HG02884 (cell line): ENCODE measurements around the gene NUMBL.
"Not testable (repeated sequence)": the region's sequence is repeated elsewhere in the genome, so short reads cannot be mapped to it uniquely, and the experiment has no call there.

Experiments used
- ATAC-seq: cut with Tn5 transposase; IDR thresholded peaks from one replicate; pipeline ENCODE4 v1.9.1; 2021; ENCODE audit warnings: mild to moderate bottlenecking, moderate library complexity; ENCODE audit not compliant: unreplicated experiment

Gene NUMBL

GRCh38 chr19:40668991-40669614 is 21.3 kb downstream of the NUMBL start:
- no peak for ATAC-seq

DNA sequence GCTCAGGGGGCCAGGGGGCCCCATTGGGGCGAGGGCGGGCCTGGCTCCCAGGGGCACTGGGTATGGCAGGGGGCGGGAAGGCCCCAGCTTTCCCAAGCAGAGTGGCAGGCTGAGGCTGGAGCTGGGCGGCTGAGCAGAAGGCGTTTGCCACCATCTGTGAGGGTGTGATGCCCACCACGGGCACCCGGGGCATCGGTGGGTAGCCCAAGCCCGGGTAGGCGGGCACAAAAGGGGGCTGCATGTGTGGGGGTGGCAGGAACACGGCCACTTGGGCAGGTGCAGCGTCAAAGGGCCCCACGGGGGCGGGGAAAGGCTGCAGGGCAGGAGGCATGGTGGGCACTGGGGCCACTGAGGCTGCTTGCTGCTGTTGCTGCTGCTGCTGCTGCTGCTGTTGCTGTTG is 22.8 kb downstream of the NUMBL start:
- ATAC-seq = no peak

DNA sequence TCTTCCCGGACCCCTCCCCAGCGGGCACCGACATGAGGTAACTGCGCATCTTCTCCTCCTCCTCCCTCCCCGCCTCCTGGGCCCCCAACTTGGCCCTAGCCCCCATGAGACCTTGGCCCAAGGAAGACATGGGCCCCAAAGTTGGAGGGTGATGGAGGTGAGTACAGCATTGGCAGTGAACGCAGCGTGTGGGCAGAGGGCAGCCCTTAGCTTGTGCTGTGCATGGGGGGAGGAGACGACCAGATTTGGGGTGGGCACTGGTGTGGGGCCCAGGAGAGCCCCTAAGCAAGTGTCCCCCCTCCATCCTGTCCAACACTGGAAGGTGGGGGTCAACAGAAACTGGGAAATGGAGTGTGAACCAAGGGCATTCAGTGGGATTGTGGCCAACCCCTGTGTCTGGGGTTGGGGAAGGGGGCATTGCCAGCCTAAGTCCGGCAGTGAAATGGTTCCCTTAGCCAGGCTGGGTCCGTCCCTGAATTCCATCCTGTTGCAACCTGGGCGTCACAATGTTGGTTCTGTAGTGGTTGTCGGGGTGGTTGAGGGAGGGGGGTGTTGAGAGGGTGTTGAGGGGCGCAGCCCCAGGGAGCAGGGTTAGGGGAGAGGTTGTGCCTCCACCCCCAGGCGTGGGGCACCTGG is 23.5 kb downstream of the NUMBL start:
- ATAC-seq = no peak

DNA sequence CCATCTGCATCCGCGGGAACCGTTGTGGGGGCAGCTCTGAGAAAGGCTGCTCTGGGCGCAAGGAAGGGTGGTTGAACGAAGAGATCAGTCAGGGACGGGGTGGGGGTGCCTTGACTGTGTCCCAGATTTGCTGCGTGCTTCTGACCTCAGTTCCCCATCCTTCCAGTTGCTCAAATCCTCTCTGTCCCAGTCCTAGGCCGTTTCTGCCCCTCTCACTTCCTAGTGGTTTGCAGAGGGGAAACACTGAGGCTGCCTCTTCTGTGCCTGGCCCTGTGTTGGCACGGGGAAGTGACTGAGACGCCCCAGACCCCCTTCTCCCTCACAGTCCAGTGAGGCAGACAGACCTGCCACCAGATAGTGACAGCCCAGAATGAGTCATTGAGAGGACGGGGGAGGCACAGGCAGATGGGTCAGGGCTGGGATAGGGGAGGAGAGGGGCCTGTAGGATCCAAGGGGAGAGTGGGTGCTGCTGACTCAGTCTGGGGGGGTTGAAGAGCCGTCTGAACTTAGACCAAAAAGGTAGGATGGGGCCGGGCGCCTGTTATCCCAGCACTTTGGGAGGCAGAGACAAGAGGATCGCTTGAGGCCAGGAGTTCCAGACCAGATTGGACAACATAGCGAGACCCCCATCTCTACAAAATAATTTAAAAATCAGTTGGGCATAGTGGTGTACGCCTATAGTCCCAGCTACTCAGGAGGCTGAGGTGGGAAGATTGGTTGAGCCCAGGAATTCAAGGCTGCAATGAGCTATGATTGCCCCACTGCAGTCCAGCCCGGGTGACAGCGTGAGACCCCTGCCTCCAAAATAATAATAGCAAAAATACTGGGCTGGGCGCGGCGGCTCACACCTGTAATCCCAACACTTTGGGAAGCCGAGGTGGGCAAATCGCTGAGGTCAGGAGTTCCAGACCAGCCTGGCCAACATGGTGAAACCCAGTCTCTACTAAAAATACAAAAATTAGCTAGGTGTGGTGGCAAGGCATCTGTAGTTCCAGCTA is 26.5 kb downstream of the NUMBL start:
- ATAC-seq = no peak

DNA sequence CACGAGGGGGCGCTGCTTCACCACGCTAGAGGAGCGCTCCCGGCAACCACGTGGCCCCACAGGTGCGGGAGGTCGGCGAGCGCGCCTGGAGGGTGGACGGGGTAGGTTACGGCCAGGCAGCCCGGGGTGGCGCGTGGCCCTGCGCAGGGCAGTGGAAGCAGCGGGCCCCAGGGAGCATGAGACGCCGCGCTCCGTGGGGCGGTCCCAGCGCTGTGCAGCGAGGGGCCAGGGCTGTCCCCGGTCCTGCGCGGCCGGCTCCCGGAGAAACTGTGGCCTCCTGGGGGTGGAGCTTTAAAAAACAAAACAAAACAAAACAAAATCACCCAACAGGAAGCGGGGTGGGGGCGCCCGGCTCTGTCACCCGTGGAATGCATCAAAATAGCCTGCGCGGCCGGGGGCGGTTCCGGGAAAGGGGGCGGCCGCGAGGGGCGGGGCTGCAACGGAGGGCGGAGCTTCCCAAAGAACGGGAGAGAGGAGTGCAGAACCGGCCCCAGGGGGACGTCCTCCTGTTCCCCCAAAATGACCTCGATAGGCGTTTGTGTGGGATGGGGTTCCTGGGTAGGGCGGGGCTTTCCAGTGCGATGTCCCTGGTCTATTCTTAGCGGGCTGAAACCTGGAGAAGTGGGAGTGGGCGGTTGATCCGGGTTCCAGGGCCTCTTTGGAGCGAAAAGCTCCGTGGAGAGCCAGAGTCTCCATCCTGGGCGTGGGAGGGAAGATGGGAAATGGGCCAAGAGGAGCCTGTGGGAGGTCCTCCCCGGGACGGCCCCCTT is 27.3 kb downstream of the NUMBL start:
- peak; percentile 54 for ATAC-seq

- no peak for ATAC-seq
These were observed 28.8 kb downstream of the NUMBL start for GRCh38 chr19:40661616-40662015.

- ATAC-seq = no peak
These were observed 30.9 kb downstream of the NUMBL start for GRCh38 chr19:40659566-40659965.

- ATAC-seq = no peak
These were observed 31.3 kb downstream of the NUMBL start for GRCh38 chr19:40659116-40659515.

DNA sequence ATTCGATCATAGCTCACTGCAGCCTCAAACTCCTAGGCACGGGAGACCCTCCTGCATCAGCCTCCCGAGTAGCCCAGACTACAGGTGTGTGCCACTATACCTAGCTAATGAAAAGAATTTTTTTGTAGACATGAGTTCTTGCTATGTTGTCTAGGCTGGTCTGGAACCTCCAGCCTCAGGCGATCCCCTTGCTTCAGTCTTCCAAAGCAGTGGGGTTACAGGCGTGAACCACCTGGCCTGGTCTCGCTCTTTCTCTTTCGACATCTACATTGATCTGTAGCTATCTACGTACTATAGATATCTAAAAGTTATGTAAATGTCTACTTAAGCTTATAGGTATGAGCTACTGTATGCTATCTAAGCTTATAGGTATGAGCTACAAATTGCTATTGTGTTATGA is 32.4 kb downstream of the NUMBL start:
- ATAC-seq = no peak

DNA sequence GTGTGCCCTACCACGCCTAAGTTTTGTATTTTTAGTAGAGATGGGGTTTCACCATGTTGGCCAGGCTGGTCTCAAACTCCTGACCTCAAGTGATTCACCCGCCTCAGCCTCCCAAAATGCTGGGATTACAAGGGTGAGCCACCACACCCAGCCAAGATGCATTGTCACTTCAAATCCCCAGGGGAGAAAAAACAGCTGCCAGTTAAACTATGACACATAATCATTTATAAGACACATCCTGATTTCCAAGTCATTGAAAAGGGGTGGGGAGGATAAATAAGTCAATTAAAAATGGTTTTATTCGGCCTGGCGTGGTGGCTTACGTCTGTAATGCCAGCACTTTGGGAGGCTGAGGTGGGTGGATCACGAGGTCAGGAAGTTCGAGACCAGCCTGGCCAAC is 34.8 kb downstream of the NUMBL start:
- not testable (repeated sequence) for ATAC-seq

GRCh38 chr19:40652303-40652702 is 38.1 kb downstream of the NUMBL start:
- ATAC-seq = not testable (repeated sequence)

DNA sequence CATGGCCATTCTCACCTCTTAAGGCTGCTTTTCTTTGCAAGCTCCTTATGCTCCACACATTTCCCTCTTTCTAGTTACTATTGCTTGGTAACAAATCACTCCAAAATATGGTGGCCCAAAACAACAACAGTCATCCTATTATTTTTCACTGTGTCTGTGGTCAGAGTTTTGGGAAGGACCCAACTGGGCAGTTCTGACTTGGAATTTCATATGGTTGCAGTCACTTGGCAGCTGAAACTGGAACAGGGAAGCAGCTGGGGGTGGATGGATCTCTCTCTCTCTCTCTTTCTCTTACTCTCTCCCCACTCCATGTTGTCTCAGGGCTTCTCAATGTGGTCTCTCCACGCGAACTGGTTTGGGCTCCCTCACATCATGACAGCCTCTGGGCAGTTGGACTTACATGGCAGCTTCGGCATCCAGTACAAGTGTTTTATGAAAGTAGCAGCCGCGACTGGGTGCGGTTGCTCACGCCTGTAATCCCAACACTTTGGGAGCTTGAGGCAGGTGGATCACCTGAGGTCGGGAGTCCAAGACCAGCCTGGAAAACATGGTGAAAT is 39.6 kb downstream of the NUMBL start:
- no peak for ATAC-seq

GRCh38 chr19:40649903-40650675 is 40.4 kb downstream of the NUMBL start:
- not testable (repeated sequence) for ATAC-seq

- no peak for ATAC-seq
These were observed 43.7 kb downstream of the NUMBL start for GRCh38 chr19:40646743-40647254.

DNA sequence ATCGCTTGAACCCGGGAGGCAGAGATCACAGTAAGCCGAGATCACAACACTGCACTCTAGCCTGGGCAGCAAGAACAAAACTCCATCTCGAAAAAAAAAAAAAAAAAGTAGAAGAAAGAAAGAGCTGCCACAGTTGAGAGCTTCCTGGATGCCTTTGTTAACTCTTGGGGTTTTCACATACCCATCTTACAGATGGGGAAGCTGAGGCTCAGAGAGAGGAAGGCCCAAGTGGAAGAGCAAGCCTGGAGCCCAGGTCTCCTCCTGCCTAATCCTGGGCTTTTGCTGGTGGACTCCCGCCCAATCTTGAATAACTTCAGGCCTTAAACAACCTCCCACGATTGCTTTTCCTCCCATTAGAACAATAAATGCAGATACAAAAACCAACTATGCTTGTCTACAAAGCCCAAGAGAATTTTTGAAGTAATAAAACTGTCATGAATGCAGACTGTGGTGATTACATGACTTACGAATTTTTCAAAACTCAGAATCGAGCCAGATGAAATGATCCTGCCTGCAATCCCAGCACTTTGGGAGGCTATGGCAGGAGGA is 47.6 kb downstream of the NUMBL start:
- ATAC-seq = no peak

GRCh38 chr19:40642051-40642706 is 48.3 kb downstream of the NUMBL start:
- no peak for ATAC-seq

GRCh38 chr19:40641281-40641680 is 49.2 kb downstream of the NUMBL start:
- ATAC-seq = no peak

- no peak for ATAC-seq
These were observed 49.7 kb downstream of the NUMBL start for GRCh38 chr19:40640744-40641143.

DNA sequence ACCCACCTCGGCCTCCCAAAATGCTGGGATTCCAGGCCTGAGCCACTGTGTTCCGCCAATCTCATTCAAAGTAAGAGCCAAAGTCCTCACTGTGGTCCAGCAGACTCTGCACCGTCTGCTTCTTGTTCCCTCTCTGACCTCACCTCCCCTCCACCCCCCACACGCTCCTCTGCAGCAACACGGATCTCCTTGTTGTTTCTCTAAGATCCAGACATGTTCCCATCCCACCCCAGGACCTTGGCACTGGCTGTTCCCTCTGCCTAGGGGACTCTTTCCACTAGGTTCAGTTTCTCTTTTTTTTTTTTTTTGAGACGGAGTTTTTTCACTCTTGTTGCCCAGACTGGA is 50.8 kb downstream of the NUMBL start:
- no peak for ATAC-seq
